Activated CD4-positive, alpha-beta T cell treated with anti-CD3 and anti-CD28 coated beads, Interleukin-2, amount 10 ng/mL, durations not matched to agents 24 days and 14 days (primary cell): ENCODE results near the gene INPP4B. TPM values are rescaled to one million over a fixed set of nuclear protein-coding genes. Genes with fewer than 3 reads are reported as not detected.

ENCODE experiments used
- DNase-seq: peaks from one replicate; pipeline ENCODE4 v3.0.0; 2022
- H3K27ac Mint-ChIP-seq: one replicate; pipeline ENCODE4 v1.8.0; 2022; ENCODE audit warnings: mild to moderate bottlenecking, mixed read lengths
- H3K27me3 Mint-ChIP-seq: one replicate; pipeline ENCODE4 v1.8.0; 2022; ENCODE audit warnings: mixed read lengths
- H3K36me3 Mint-ChIP-seq: one replicate; pipeline ENCODE4 v1.8.0; 2022; ENCODE audit warnings: low read depth, mild to moderate bottlenecking, mixed read lengths
- H3K4me1 Mint-ChIP-seq: one replicate; pipeline ENCODE4 v1.8.0; 2021; ENCODE audit warnings: mixed read lengths
- H3K4me3 Mint-ChIP-seq: one replicate; pipeline ENCODE4 v1.8.0; 2022; ENCODE audit warnings: mild to moderate bottlenecking, moderate library complexity, mixed read lengths
- H3K9me3 Mint-ChIP-seq: one replicate; pipeline ENCODE4 v1.8.0; 2021; ENCODE audit warnings: mixed read lengths
- intact Hi-C: fragments of 100-400 bp; cut with micrococcal nuclease; formaldehyde crosslinking; loops from one replicate; pipeline ENCODE4 v1.15.1; 2023
- total RNA-seq: library from RNA; stranded (reverse); gene quantifications from 2 replicates; pipeline ENCODE4 v1.2.3, GENCODE V29; 2022

The INPP4B gene
- total RNA-seq, 1 donor from 2014 or later: 42.5 TPM

GRCh38 chr4:142156256-142156655 lies 689.8 kb downstream of the INPP4B start:
- Mint-ChIP-seq H3K4me3 (no peak overlapping the region), H3K4me1 (no peaks in the 10 kb centered on the region), H3K27ac (no peak overlapping the region), H3K9me3 (no peaks in the 10 kb centered on the region), H3K27me3 (no peaks in the 10 kb centered on the region), H3K36me3 (peaks cover 30% of the 10 kb centered on the region)
- DNase-seq: no peak
- intact Hi-C loops: no loop called here

GRCh38 chr4:142155347-142155746 lies 690.8 kb downstream of the INPP4B start:
- H3K27ac Mint-ChIP-seq: no peak overlapping the region
- intact Hi-C loops: no loop called here
- no peaks in the 10 kb centered on the region for H3K4me1 Mint-ChIP-seq
- no peak for DNase-seq
- H3K27me3 Mint-ChIP-seq: no peaks in the 10 kb centered on the region
- no peaks in the 10 kb centered on the region for H3K9me3 Mint-ChIP-seq
- H3K4me3 Mint-ChIP-seq: no peak overlapping the region
- peaks cover 30% of the 10 kb centered on the region for H3K36me3 Mint-ChIP-seq

- no peak overlapping the region for H3K27ac Mint-ChIP-seq
- intact Hi-C loops: no loop called here
- peaks cover 25% of the 10 kb centered on the region for H3K36me3 Mint-ChIP-seq
- no peaks in the 10 kb centered on the region for H3K27me3 Mint-ChIP-seq
- peaks cover 2% of the 10 kb centered on the region for H3K4me1 Mint-ChIP-seq
- DNase-seq: no peak
- no peaks in the 10 kb centered on the region for H3K9me3 Mint-ChIP-seq
- no peak overlapping the region for H3K4me3 Mint-ChIP-seq
Observed at GRCh38 chr4:142150483-142150882, 695.6 kb downstream of the INPP4B start.

- intact Hi-C loops: no loop called here
- Mint-ChIP-seq H3K36me3 (peaks cover 25% of the 10 kb centered on the region), H3K4me3 (no peak overlapping the region), H3K27me3 (no peaks in the 10 kb centered on the region), H3K27ac (no peak overlapping the region), H3K9me3 (no peaks in the 10 kb centered on the region), H3K4me1 (peaks cover 11% of the 10 kb centered on the region)
- no peak for DNase-seq
Observed at GRCh38 chr4:142144813-142145212, 701.3 kb downstream of the INPP4B start.

DNA sequence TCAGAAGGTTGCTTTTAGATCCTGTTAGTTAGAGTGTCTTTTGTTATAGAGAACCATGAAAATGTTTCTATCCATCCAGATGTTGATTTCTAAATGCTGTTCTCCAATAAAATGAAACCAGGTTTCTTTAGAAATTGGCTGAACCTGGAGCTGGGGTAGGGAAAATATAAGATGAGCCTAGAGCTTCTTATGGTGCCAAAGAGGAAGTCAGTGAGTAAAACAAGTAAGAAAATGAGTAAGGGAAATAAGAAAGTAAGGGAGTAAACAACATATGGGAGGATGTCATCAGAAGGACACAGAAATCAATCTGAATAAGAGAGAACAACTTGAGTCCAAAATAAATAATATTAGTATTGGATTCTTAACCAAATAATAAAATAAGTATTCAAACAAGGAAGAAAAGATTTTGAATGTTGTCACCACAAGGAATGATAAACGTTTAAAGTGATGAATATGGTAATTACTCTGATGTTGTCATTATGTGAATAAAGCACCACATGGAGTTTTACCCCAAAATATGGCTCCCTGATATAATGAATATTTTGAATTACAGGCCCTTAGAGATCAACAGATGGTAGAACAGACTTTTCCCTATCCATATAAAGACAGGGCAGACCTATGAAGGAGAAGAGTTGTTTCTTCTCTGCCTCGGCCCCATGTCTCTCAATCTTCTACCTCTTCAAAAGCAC lies 703.6 kb downstream of the INPP4B start:
- intact Hi-C loops: no loop called here
- H3K36me3 Mint-ChIP-seq: peaks cover 24% of the 10 kb centered on the region
- peaks cover 7% of the 10 kb centered on the region for H3K9me3 Mint-ChIP-seq
- DNase-seq: no peak
- H3K4me3 Mint-ChIP-seq: no peak overlapping the region
- peak overlapping the region; percentile 49 for H3K27ac Mint-ChIP-seq
- H3K4me1 Mint-ChIP-seq: peaks cover 8% of the 10 kb centered on the region
- no peaks in the 10 kb centered on the region for H3K27me3 Mint-ChIP-seq

- H3K9me3 Mint-ChIP-seq: peaks cover 7% of the 10 kb centered on the region
- no peak overlapping the region for H3K27ac Mint-ChIP-seq
- H3K36me3 Mint-ChIP-seq: peaks cover 29% of the 10 kb centered on the region
- DNase-seq: no peak
- peaks cover 8% of the 10 kb centered on the region for H3K4me1 Mint-ChIP-seq
- H3K4me3 Mint-ChIP-seq: no peak overlapping the region
- H3K27me3 Mint-ChIP-seq: no peaks in the 10 kb centered on the region
- intact Hi-C loops: no loop called here
Observed at GRCh38 chr4:142141224-142141623, 704.9 kb downstream of the INPP4B start.

- no peak for DNase-seq
- Mint-ChIP-seq H3K27me3 (no peaks in the 10 kb centered on the region), H3K36me3 (no peaks in the 10 kb centered on the region), H3K4me3 (no peak overlapping the region), H3K9me3 (no peaks in the 10 kb centered on the region), H3K4me1 (peaks cover 12% of the 10 kb centered on the region), H3K27ac (no peak overlapping the region)
- intact Hi-C loops: no loop called here
Observed at GRCh38 chr4:142130666-142131065, 715.4 kb downstream of the INPP4B start.

- intact Hi-C loops: loop anchor here (5.0 kb wide), 2 partner anchors 222 to 437 kb away; no protein-coding TSS in a partner anchor
- Mint-ChIP-seq H3K4me1 (peaks cover 12% of the 10 kb centered on the region), H3K9me3 (no peaks in the 10 kb centered on the region), H3K27ac (peak overlapping the region; percentile 8), H3K36me3 (no peaks in the 10 kb centered on the region), H3K27me3 (no peaks in the 10 kb centered on the region), H3K4me3 (no peak overlapping the region)
- DNase-seq: no peak
Observed at GRCh38 chr4:142129931-142130330, 716.2 kb downstream of the INPP4B start.

GRCh38 chr4:142129473-142129872 lies 716.6 kb downstream of the INPP4B start:
- Mint-ChIP-seq H3K9me3 (no peaks in the 10 kb centered on the region), H3K4me1 (peaks cover 12% of the 10 kb centered on the region), H3K36me3 (no peaks in the 10 kb centered on the region), H3K4me3 (no peak overlapping the region), H3K27ac (no peak overlapping the region), H3K27me3 (no peaks in the 10 kb centered on the region)
- intact Hi-C loops: loop anchor here (5.0 kb wide), 2 partner anchors 223 to 438 kb away; no protein-coding TSS in a partner anchor
- DNase-seq: no peak

- DNase-seq: no peak
- no peaks in the 10 kb centered on the region for H3K9me3 Mint-ChIP-seq
- H3K27ac Mint-ChIP-seq: peak overlapping the region; percentile 48
- H3K27me3 Mint-ChIP-seq: no peaks in the 10 kb centered on the region
- H3K4me1 Mint-ChIP-seq: peaks cover 12% of the 10 kb centered on the region
- H3K36me3 Mint-ChIP-seq: peaks cover 1% of the 10 kb centered on the region
- no peak overlapping the region for H3K4me3 Mint-ChIP-seq
- intact Hi-C loops: loop anchor here (5.0 kb wide), 2 partner anchors 224 to 439 kb away; no protein-coding TSS in a partner anchor
Observed at GRCh38 chr4:142128529-142128928, 717.6 kb downstream of the INPP4B start.

DNA sequence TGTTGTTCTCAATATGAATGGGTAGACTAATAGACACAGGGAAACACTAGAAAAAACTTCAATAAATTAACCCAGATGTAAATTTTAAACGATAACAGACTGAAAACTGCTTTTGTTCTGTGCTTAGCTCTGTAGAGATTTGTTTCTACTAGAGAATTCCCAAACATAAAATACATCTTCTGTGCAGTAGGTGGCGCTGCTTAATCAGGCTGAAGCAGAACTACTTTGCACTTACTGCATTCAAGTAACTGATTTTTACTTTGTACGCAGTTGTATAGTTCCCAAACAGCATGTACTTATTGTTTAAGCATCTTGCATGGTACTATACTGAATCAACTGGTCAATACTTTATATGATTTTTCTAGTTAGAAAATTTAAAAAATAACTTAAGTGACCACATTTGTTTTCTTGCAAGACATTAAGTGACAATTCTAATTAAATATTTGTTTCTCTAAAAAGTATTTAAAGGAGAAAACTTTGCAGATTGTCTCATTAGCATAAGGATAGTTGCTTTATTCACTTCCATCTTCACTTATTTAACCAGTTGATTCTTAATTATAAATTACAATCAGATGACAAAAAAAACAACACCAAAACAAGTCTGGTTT lies 719.1 kb downstream of the INPP4B start:
- DNase-seq: peak; percentile 88
- no peak overlapping the region for H3K4me3 Mint-ChIP-seq
- H3K9me3 Mint-ChIP-seq: no peaks in the 10 kb centered on the region
- peaks cover 12% of the 10 kb centered on the region for H3K4me1 Mint-ChIP-seq
- H3K36me3 Mint-ChIP-seq: peaks cover 6% of the 10 kb centered on the region
- intact Hi-C loops: loop anchor here (1.0 to 5.0 kb wide), 4 partner anchors 225 to 719 kb away; partner anchors contain the start of gene INPP4B
- H3K27me3 Mint-ChIP-seq: no peaks in the 10 kb centered on the region
- H3K27ac Mint-ChIP-seq: no peak overlapping the region

GRCh38 chr4:142124874-142125273 lies 721.2 kb downstream of the INPP4B start:
- Mint-ChIP-seq H3K27me3 (no peaks in the 10 kb centered on the region), H3K9me3 (no peaks in the 10 kb centered on the region), H3K36me3 (peaks cover 20% of the 10 kb centered on the region), H3K4me1 (peaks cover 15% of the 10 kb centered on the region), H3K27ac (no peak overlapping the region), H3K4me3 (no peak overlapping the region)
- no peak for DNase-seq
- intact Hi-C loops: loop anchor here (2.0 to 5.0 kb wide), 3 partner anchors 227 to 442 kb away; no protein-coding TSS in a partner anchor

DNA sequence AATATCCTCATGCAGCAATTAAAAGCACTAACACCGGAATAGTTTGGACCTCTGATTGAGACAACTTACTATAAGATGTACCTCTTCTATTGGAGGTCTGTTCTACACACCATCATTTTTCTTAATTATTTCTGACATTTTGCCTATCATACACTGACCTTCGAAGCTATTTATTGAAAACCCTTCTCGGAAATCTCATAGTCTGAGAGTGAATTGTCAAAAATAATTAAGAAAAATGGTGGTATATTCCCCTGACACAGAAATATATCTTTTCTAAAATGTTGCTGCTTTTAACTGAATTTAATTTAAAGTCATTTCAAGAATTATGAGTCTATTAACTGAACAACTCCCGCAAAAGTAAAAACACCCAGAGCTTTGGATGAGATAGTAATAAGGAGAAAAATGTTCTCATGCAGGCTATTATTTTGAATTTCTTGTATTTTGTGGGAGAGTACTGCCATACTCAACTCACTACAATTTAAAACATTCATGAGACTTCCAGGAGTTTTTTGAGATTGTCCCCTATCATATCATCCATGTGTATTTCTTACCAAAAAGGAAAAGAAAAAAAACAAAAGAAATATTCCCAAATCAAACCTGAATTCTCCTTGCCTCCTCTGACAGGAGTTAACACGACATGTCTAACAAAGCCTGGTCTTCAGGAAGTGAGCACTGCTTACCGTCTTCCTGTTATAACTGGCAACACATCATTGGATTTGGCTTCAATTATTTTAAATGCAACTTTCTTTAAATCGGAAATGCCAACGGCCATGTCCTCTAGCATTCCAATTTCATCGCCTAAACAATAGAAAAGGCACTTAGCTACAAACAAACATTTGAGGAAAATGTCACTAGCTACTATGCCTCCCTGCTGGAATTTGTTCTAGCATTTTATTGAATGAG lies 724.4 kb downstream of the INPP4B start:
- Mint-ChIP-seq H3K4me3 (no peak overlapping the region), H3K36me3 (peaks cover 48% of the 10 kb centered on the region), H3K27me3 (no peaks in the 10 kb centered on the region), H3K4me1 (peaks cover 8% of the 10 kb centered on the region), H3K9me3 (peaks cover 3% of the 10 kb centered on the region), H3K27ac (no peak overlapping the region)
- intact Hi-C loops: no loop called here
- DNase-seq: peak; percentile 41

DNA sequence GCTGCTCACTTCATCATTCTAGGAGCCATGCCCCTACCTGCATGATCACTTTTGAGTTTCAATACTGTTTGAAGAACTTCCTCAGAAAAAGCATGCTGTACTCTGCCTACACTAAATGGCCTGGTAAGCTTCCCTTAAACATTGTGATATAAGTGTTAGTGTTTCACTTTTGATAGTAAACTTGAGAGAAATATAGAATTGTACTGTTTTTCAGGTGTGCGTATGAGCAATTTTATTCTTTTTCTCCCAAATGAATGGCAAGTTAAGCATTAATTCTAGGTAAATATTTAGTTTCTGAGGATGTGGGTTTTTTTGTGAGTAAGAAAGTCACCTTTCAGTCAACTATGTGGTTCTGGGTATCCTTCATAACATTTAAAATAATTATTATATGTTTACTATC lies 725.2 kb downstream of the INPP4B start:
- H3K27me3 Mint-ChIP-seq: no peaks in the 10 kb centered on the region
- H3K4me3 Mint-ChIP-seq: no peak overlapping the region
- peaks cover 56% of the 10 kb centered on the region for H3K36me3 Mint-ChIP-seq
- peaks cover 11% of the 10 kb centered on the region for H3K4me1 Mint-ChIP-seq
- peaks cover 3% of the 10 kb centered on the region for H3K9me3 Mint-ChIP-seq
- DNase-seq: no peak
- peak overlapping the region; percentile 65 for H3K27ac Mint-ChIP-seq
- intact Hi-C loops: no loop called here
